ENCODE measurements around the gene GOLM1.

- TF ChIP-seq CTCF (IDR thresholded peaks at IDR 0.05) (no peak), POLR2A (IDR thresholded peaks at IDR 0.05) (no peak)
Observed at GRCh38 chr9:85994191-85994590, 105.2 kb downstream of the GOLM1 start.
